ENCODE data around the gene OTX1. TPM values are rescaled to one million over a fixed set of nuclear protein-coding genes. Genes with fewer than 3 reads are reported as not detected.
A peak's percentile ranks its signal among the peaks of the same experiment; 100 is the strongest.

OTX1 gene
- total and polyA plus RNA-seq, 9 of the 15 experiments (the other 6 are each of a cell fraction or from before 2014, with no cell fraction given), result 0.18 to 7.1 (median 0.58) TPM

DNA sequence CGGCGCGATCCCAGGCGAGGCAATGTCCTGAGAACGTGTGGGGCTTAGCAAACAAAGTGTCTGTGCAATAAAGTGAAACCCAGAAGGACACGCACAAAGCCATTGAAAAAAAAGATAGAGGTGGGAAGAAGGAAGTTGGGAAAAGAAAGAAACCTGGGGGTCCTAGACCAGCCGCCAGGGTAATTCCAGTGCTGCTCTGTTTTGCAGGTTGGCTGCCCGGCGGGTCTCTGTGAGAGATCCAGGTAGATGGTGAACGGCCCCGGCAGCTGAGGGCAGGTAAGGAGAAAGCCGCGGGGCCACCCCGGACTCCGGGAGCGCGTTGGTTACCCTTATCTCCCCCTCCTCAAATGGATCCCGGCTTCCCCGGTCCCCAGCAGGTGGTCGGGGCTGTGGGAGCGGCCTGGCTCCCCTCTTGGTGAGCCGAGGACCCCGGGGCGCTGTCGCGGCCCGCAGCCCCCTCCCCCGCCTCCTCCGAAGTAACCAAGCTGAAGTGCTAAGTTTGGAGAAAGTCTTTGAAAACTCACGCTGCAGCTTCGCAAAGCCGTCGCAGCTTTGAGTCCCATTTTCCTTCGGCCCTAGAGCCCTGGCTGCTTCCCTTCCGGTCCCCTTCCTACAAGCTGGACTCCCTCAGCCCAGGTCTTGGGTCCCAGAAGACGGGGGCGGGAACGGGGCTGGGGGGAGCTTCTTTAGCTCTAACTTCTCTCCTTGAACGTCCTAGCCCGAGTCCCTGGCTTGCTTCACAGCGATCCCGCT is 588 bp downstream of the OTX1 start (continued):
- TF ChIP-seq, protein P1, sequence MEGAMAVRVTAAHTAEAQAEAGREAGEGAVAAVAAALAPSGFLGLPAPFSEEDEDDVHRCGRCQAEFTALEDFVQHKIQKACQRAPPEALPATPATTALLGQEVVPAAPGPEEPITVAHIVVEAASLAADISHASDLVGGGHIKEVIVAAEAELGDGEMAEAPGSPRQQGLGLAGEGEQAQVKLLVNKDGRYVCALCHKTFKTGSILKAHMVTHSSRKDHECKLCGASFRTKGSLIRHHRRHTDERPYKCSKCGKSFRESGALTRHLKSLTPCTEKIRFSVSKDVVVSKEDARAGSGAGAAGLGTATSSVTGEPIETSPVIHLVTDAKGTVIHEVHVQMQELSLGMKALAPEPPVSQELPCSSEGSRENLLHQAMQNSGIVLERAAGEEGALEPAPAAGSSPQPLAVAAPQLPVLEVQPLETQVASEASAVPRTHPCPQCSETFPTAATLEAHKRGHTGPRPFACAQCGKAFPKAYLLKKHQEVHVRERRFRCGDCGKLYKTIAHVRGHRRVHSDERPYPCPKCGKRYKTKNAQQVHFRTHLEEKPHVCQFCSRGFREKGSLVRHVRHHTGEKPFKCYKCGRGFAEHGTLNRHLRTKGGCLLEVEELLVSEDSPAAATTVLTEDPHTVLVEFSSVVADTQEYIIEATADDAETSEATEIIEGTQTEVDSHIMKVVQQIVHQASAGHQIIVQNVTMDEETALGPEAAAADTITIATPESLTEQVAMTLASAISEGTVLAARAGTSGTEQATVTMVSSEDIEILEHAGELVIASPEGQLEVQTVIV (CRISPR knock-in tag; IDR thresholded peaks at IDR 0.05; ENCODE audit: borderline replicate concordance), result no peak
- TF ChIP-seq OTX1 (CRISPR knock-in tag; IDR thresholded peaks at IDR 0.05), result peak; percentile 53; the same call in 1 of the 2 replicates
- no peak for TF ChIP-seq CBX8 (IDR thresholded peaks at IDR 0.05; ENCODE audit: borderline replicate concordance, extremely low read depth, low read depth, low read length, poor library complexity, severe bottlenecking)
- TF ChIP-seq STAG1 (CRISPR knock-in tag; IDR thresholded peaks at IDR 0.05; ENCODE audit: borderline replicate concordance), result no peak
- peak; percentile 48; the same call in 1 of the 2 replicates for TF ChIP-seq ZFX (CRISPR knock-in tag; IDR thresholded peaks at IDR 0.05)
- TF ChIP-seq ZNF140 (CRISPR knock-in tag; IDR thresholded peaks at IDR 0.05), result no peak
- no peak for TF ChIP-seq ZNF143 (CRISPR knock-in tag; IDR thresholded peaks at IDR 0.05)
- no peak for TF ChIP-seq PHTF2 (CRISPR knock-in tag; IDR thresholded peaks at IDR 0.05)
- peak; percentile 8; the same call in 1 of the 2 replicates for TF ChIP-seq HDAC2 (IDR thresholded peaks at IDR 0.05)
- TF ChIP-seq ZNF3 (CRISPR knock-in tag; IDR thresholded peaks at IDR 0.05), result no peak
- no peak for TF ChIP-seq ARID1B (IDR thresholded peaks at IDR 0.05)
- TF ChIP-seq, protein P2, sequence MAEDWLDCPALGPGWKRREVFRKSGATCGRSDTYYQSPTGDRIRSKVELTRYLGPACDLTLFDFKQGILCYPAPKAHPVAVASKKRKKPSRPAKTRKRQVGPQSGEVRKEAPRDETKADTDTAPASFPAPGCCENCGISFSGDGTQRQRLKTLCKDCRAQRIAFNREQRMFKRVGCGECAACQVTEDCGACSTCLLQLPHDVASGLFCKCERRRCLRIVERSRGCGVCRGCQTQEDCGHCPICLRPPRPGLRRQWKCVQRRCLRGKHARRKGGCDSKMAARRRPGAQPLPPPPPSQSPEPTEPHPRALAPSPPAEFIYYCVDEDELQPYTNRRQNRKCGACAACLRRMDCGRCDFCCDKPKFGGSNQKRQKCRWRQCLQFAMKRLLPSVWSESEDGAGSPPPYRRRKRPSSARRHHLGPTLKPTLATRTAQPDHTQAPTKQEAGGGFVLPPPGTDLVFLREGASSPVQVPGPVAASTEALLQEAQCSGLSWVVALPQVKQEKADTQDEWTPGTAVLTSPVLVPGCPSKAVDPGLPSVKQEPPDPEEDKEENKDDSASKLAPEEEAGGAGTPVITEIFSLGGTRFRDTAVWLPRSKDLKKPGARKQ (CRISPR knock-in tag; IDR thresholded peaks at IDR 0.05), result 0 out of 2 replicates have a peak, but pooled peaks have one; percentile 13
- TF ChIP-seq L3MBTL2 (IDR thresholded peaks at IDR 0.05), result peak; percentile 8; the same call in 1 of the 2 replicates
- 0 out of 4 replicates have a peak, but pooled peaks of 1 of the 2 experiments have one; percentile 38 for TF ChIP-seq KDM4B (IDR thresholded peaks at IDR 0.05; ENCODE audit: borderline replicate concordance in 2 of 2, low read depth in 1 of 2)
- TF ChIP-seq, protein P3, sequence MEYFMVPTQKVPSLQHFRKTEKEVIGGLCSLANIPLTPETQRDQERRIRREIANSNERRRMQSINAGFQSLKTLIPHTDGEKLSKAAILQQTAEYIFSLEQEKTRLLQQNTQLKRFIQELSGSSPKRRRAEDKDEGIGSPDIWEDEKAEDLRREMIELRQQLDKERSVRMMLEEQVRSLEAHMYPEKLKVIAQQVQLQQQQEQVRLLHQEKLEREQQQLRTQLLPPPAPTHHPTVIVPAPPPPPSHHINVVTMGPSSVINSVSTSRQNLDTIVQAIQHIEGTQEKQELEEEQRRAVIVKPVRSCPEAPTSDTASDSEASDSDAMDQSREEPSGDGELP (CRISPR knock-in tag; IDR thresholded peaks at IDR 0.05; ENCODE audit: borderline replicate concordance), result no peak
- TF ChIP-seq MAFF (IDR thresholded peaks at IDR 0.05; ENCODE audit: low read length), result no peak
- TF ChIP-seq, protein P4, sequence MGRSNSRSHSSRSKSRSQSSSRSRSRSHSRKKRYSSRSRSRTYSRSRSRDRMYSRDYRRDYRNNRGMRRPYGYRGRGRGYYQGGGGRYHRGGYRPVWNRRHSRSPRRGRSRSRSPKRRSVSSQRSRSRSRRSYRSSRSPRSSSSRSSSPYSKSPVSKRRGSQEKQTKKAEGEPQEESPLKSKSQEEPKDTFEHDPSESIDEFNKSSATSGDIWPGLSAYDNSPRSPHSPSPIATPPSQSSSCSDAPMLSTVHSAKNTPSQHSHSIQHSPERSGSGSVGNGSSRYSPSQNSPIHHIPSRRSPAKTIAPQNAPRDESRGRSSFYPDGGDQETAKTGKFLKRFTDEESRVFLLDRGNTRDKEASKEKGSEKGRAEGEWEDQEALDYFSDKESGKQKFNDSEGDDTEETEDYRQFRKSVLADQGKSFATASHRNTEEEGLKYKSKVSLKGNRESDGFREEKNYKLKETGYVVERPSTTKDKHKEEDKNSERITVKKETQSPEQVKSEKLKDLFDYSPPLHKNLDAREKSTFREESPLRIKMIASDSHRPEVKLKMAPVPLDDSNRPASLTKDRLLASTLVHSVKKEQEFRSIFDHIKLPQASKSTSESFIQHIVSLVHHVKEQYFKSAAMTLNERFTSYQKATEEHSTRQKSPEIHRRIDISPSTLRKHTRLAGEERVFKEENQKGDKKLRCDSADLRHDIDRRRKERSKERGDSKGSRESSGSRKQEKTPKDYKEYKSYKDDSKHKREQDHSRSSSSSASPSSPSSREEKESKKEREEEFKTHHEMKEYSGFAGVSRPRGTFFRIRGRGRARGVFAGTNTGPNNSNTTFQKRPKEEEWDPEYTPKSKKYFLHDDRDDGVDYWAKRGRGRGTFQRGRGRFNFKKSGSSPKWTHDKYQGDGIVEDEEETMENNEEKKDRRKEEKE (IDR thresholded peaks at IDR 0.05; ENCODE audit: borderline replicate concordance in 1 of 2, control insufficient read depth in 1 of 2, low read depth in 2 of 2, low read length in 1 of 2), result no peak
